GM12891 (cell line): ENCODE results near the gene MYLK.

Experiments used
- PAX5 ChIP-seq: IDR thresholded peaks from 2 replicates; pipeline ENCODE4 v1.6.1; 2011; ENCODE audit warnings: low read length, moderate library complexity, mild to moderate bottlenecking; ENCODE audit not compliant: insufficient read depth, severe bottlenecking
- POLR2A ChIP-seq: IDR thresholded peaks from 2 replicates; pipeline ENCODE4 v1.6.1; 2011; ENCODE audit warnings: low read depth, low read length, control low read depth
- POLR2AphosphoS5 ChIP-seq: IDR thresholded peaks from 2 replicates; pipeline ENCODE4 v1.6.1; 2011; ENCODE audit warnings: low read depth, low read length, control low read depth
- POU2F2 ChIP-seq: IDR thresholded peaks from 2 replicates; pipeline ENCODE4 v1.6.1; 2011; ENCODE audit warnings: low read depth, mild to moderate bottlenecking, control low read depth, low read length, moderate library complexity
- SPI1 ChIP-seq: IDR thresholded peaks from 2 replicates; pipeline ENCODE4 v1.6.1; 2011; ENCODE audit warnings: low read depth, low read length, control low read depth
- TAF1 ChIP-seq: IDR thresholded peaks from 2 replicates; pipeline ENCODE4 v1.6.1; 2011; ENCODE audit warnings: low read depth, low read length, control low read depth

GRCh38 chr3:123670743-123671142 is 213.4 kb downstream of the MYLK start:
- TF ChIP-seq POLR2A (no peak), TAF1 (no peak), POLR2AphosphoS5 (no peak), SPI1 (no peak), POU2F2 (no peak), PAX5 (no peak)
